Fibroblast of pulmonary artery (primary cell): Measurements from ENCODE around the gene ECE1.
"Not testable (repeated sequence)": the region's sequence is repeated elsewhere in the genome, so short reads cannot be mapped to it uniquely, and the experiment has no call there.

Experiments
- DNase-seq: peaks from one replicate; pipeline ENCODE4 v3.0.0-alpha.2; 2010; ENCODE audit warnings: low read depth
- H3K4me3 ChIP-seq: replicated peaks from 2 replicates; pipeline ENCODE4 v1.5.1; 2011; ENCODE audit warnings: low read depth, mild to moderate bottlenecking, control low read depth, low read length, moderate library complexity
- CTCF ChIP-seq: IDR thresholded peaks from 2 replicates; pipeline ENCODE4 v1.5.1; 2011; ENCODE audit warnings: mild to moderate bottlenecking, control low read depth, low read length, inconsistent platforms; ENCODE audit errors: missing control alignments

Gene ECE1

GRCh38 chr1:21175670-21176581 is 114.3 kb downstream of the ECE1 start:
- DNase-seq = no peak
- peak overlapping the region; percentile 95 for H3K4me3 ChIP-seq
- TF ChIP-seq CTCF = no peak

- peak; percentile 55 for DNase-seq
- no peak for TF ChIP-seq CTCF
- peak overlapping the region; percentile 95 for H3K4me3 ChIP-seq
These were observed 115.0 kb downstream of the ECE1 start for GRCh38 chr1:21175324-21175669.

GRCh38 chr1:21174654-21175323 is 115.5 kb downstream of the ECE1 start:
- DNase-seq = peak; percentile 87
- peak overlapping the region; percentile 95 for H3K4me3 ChIP-seq

GRCh38 chr1:21174230-21174629 is 116.0 kb downstream of the ECE1 start:
- no peak for DNase-seq
- H3K4me3 ChIP-seq = peak overlapping the region; percentile 95

More at GRCh38 chr1:21174654-21175323, 115.5 kb downstream of the ECE1 start:
- TF ChIP-seq CTCF = no peak

GRCh38 chr1:21173096-21173495 is 117.2 kb downstream of the ECE1 start:
- DNase-seq, H3K4me3 ChIP-seq: not testable (repeated sequence)

More at GRCh38 chr1:21174230-21174629, 116.0 kb downstream of the ECE1 start:
- no peak for TF ChIP-seq CTCF

- H3K4me3 ChIP-seq = not testable (repeated sequence)
- peak; percentile 77 for DNase-seq
These were observed 119.4 kb downstream of the ECE1 start for GRCh38 chr1:21170837-21171236.

- no peak for DNase-seq
- TF ChIP-seq CTCF = no peak
- H3K4me3 ChIP-seq = no peak overlapping the region
These were observed 121.8 kb downstream of the ECE1 start for GRCh38 chr1:21168444-21168843.
